ENCODE measurements around the gene IL4I1.
"Not testable (repeated sequence)": the region's sequence is repeated elsewhere in the genome, so short reads cannot be mapped to it uniquely, and the experiment has no call there.

Gene IL4I1

DNA sequence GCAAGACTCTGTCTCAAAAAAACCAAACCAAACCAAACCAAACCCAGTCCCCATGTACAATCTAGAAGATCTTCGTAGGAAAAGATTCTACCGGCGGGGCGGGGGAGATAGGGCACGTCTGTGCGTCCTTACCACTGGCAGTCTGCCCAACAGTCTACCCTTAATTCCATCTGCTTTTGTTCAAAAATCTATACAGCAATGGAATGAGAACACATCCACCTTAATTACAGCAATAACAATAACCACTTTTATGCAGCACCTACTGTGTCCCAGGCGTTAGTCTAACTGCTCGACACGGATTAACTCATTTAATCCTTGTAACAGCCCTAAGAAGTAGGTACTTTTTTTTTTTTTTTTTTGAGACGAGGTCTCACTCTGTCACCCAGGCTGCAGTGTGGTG is 29.8 kb upstream of the IL4I1 start:
- TF ChIP-seq MYC (IDR thresholded peaks at IDR 0.05; ENCODE audit: low read depth, low read length): no peak
- no peak for TF ChIP-seq POLR2A (IDR thresholded peaks at IDR 0.05; ENCODE audit: extremely low read depth, insufficient read length)
- H3K4me3 ChIP-seq (ENCODE audit: low read depth, low read length): no peak overlapping the region
- DNase-seq (ENCODE audit: low read depth): no peak

DNA sequence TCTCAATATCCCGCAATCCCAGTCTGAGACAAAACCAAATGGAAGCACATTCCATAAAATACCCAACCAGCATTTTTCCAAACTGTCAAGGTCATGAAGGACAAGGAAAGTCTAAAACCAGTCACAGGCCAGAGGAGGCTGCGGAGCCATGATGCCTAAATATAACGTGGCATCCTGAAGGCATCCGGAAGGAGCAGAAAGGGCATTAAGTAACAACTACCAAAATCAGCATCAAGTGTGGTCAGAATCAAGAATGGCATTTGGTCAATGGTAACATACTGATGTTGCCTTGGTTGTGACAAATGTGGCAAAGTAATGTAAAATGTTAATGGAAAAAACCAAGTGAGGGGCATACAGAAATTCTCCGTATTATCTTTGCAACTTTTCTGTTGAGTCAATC is 28.8 kb upstream of the IL4I1 start:
- DNase-seq (ENCODE audit: low read depth): no peak
- TF ChIP-seq, protein P1, sequence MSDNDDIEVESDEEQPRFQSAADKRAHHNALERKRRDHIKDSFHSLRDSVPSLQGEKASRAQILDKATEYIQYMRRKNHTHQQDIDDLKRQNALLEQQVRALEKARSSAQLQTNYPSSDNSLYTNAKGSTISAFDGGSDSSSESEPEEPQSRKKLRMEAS (IDR thresholded peaks at IDR 0.05; ENCODE audit: low read depth, low read length): no peak
- no peak for TF ChIP-seq POLR2A (IDR thresholded peaks at IDR 0.05; ENCODE audit: extremely low read depth, insufficient read length)
- H3K4me3 ChIP-seq (ENCODE audit: low read depth, low read length): peak overlapping the region; percentile 6

DNA sequence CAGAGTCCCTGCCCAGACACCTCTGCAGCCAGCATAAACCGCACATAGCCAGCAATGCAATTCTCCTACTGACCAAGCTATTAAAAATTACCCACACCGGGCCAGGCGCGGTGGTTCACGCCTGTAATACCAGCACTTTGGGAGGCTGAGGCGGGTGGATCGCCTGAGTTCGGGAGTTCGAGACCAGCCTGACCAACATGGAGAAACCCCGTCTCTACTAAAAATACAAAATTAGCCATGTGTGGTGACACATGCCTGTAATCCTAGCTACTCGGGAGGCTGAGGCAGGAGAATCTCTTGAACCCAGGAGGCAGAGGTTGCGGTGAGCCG is 28.2 kb upstream of the IL4I1 start:
- DNase-seq (ENCODE audit: low read depth); H3K4me3 ChIP-seq (ENCODE audit: low read depth, low read length): not testable (repeated sequence)

DNA sequence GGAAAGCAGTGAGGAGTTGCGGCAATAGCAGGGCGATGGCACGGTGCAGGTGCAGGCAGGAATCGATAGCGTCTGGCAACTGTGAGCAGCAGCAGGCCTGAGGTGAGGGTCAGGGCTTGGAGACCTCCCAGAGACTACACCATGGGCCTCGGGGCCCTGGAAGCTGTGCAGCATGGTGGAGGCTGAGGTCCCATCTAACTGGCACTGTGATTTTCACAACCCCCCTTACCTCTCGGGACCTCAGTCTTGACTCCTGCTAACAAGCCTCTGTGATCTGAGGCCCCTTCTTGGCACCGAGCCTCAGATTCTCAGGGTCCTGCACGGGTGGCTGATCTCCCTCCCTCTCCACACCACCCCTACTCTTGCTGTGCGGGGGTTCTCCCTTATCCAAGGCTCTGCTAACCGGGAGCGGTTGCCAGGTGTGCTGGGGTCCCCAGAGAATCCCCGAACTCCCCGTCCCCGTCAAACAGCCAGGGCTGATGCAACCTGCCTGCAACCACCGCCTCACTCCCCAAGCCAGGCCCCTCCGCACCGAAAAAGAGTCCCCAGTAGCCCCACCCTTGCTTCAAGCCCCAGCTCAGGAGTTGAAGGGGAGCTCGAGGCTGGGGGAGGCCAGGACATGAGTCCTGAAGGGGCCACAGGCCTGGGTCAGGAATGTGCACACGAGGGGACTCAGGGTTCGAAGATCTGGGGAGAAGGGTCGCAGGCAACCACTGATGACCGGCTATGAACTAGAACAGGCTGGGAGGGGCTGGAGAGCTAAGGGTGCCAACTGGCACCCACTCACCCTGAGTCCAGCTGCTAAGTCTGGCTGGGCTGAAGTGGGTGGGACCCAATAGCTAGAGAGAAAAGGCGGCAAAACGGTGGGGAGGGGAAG is 27.6 kb upstream of the IL4I1 start:
- H3K4me3 ChIP-seq (ENCODE audit: low read depth, low read length): no peak overlapping the region
- no peak for DNase-seq (ENCODE audit: low read depth)
- TF ChIP-seq, protein P2, sequence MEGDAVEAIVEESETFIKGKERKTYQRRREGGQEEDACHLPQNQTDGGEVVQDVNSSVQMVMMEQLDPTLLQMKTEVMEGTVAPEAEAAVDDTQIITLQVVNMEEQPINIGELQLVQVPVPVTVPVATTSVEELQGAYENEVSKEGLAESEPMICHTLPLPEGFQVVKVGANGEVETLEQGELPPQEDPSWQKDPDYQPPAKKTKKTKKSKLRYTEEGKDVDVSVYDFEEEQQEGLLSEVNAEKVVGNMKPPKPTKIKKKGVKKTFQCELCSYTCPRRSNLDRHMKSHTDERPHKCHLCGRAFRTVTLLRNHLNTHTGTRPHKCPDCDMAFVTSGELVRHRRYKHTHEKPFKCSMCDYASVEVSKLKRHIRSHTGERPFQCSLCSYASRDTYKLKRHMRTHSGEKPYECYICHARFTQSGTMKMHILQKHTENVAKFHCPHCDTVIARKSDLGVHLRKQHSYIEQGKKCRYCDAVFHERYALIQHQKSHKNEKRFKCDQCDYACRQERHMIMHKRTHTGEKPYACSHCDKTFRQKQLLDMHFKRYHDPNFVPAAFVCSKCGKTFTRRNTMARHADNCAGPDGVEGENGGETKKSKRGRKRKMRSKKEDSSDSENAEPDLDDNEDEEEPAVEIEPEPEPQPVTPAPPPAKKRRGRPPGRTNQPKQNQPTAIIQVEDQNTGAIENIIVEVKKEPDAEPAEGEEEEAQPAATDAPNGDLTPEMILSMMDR (IDR thresholded peaks at IDR 0.05; ENCODE audit: low read depth, low read length): no peak
- TF ChIP-seq, protein P1 (IDR thresholded peaks at IDR 0.05; ENCODE audit: low read depth, low read length): no peak

DNA sequence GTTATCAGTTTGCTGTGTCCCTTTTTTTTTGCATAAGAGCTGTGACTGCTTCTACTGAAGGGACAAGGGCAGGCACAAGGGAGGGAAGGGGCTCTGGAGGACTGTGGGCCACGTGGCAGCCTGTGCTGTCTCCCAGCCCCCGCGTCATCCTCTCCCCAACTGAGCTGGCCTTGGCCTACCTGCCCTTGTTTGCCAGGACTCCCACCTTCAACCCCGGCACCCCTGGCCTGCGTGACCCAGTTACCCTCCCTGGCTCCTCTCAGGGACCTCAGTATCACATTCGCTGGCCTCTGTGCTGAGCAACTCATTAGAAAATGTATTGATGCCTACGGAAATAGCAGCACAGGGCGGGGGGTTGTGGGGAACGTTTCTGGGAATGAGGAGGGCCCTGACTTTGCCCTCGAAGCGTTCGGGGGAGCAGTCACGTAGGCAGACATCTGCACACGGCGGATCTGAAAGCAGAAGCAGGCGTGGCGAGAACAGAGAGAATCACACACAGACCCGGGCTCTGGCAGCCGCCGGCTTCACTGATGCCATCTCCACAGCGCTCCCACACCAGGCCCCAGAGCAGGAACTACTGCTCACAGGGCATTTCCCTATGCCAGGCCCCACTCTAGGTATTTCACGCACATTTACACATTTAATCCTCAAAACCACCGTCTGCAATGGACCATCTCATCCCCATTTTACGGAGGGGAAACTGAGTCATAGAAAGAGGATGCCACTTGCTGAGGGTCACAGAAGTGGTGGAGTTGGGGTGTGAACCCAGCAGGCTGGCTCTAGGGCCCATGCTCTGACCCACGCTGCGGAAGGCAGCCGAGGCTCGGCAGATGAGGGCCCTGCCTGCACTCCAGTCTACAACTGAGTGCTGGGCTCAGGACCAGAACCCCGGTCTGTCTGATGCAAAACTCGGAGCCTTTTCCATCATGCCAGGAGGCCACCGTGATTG is 26.6 kb upstream of the IL4I1 start:
- H3K4me3 ChIP-seq (ENCODE audit: low read depth, low read length): no peak overlapping the region
- TF ChIP-seq, protein P2 (IDR thresholded peaks at IDR 0.05; ENCODE audit: low read depth, low read length): no peak
- TF ChIP-seq POLR2A (IDR thresholded peaks at IDR 0.05; ENCODE audit: extremely low read depth, insufficient read length) (no peak), MYC (IDR thresholded peaks at IDR 0.05; ENCODE audit: low read depth, low read length) (no peak)
- TF ChIP-seq, protein P1 (IDR thresholded peaks at IDR 0.05; ENCODE audit: low read depth, low read length): no peak
- DNase-seq (ENCODE audit: low read depth): no peak

DNA sequence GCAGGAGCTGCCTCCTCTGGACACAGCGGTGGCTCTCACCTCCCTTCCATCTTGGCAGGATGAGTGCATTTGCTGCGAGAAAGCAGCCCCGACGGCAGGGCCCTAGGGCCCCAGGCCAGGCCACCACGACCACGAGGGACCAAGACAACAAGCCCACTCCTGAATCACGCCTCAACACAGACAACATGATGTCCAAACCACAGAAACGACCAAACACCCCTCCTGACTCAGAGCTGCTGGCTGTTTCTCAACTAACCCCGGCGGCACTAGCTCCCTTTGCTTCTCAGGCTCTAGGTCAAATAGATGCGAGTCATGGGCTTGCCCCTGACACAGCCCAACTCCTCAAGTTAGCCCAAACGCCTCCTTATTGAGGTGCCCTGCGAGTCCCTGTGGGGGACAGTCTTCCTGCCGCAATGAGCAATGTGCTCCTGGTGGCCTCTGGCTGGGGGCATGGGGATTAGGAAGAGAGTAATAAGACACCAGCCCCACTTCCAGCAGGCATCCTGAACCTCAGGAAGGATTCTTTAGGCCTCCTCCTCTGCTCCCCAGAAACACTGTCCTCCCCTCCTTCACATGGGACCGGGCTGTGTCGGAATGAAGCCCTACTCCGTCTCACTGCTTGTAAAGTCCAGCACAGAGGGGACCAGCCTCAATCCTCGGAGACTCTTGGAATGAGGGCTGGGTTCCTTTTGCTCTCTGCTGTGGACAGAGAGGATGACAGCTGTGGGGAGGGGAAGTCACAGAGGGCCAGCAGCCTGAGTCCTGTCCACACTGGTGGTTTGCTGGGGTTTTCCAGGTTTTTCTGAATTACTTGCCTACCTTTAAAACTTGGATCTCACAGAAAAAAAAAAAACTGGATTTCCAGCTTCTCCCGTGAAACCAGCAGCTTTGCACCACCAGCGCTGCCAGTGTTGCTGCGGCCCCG is 25.4 kb upstream of the IL4I1 start:
- TF ChIP-seq POLR2A (IDR thresholded peaks at IDR 0.05; ENCODE audit: extremely low read depth, insufficient read length) (peak; percentile 10), MYC (IDR thresholded peaks at IDR 0.05; ENCODE audit: low read depth, low read length) (no peak)
- H3K4me3 ChIP-seq (ENCODE audit: low read depth, low read length): no peak overlapping the region
- peak; percentile 72 for DNase-seq (ENCODE audit: low read depth)

DNA sequence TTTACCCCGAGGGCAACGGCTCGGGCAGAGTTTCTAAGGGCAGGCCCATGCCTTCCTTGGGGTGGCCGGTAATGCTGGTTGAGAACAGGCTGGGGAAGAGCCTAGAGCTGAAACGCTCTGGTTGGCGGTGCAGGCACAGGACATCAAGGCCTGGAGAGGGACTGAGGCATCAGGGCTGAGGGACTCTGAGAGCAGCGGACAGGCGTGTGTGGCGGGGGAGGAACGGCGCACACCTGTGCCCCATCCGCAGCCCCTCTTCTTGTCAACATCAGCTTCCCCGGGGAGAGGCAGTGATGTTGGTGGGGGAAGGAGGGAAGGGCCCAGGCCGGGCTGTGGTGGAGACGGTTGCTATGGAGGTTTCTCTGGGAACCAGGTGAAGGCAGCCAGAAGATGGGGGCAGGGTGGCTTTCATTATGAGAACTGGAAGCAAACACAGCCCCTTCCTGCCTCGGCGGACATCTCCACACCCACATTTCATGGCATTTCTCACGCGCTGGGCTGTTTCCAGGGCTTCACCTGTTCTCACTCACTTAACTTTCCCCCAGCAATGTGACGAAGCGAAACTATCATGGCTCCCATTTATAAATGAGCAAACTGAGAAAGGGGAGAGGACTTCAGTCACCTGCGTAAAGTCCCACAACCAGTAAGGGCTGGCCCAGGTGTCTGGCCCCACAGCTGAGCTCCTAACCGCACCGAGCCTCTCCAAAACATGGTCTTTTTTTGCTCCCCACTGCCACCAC is 24.1 kb upstream of the IL4I1 start:
- TF ChIP-seq POLR2A (IDR thresholded peaks at IDR 0.05; ENCODE audit: extremely low read depth, insufficient read length) (no peak), MYC (IDR thresholded peaks at IDR 0.05; ENCODE audit: low read depth, low read length) (no peak)
- TF ChIP-seq, protein P1 (IDR thresholded peaks at IDR 0.05; ENCODE audit: low read depth, low read length): no peak
- TF ChIP-seq, protein P2 (IDR thresholded peaks at IDR 0.05; ENCODE audit: low read depth, low read length): no peak
- H3K4me3 ChIP-seq (ENCODE audit: low read depth, low read length): no peak overlapping the region
- no peak for DNase-seq (ENCODE audit: low read depth)

All from NB4 (cell line).